ENCODE measurements around the gene VIM.
A peak's percentile ranks its signal among the peaks of the same experiment; 100 is the strongest.

VIM gene

DNA sequence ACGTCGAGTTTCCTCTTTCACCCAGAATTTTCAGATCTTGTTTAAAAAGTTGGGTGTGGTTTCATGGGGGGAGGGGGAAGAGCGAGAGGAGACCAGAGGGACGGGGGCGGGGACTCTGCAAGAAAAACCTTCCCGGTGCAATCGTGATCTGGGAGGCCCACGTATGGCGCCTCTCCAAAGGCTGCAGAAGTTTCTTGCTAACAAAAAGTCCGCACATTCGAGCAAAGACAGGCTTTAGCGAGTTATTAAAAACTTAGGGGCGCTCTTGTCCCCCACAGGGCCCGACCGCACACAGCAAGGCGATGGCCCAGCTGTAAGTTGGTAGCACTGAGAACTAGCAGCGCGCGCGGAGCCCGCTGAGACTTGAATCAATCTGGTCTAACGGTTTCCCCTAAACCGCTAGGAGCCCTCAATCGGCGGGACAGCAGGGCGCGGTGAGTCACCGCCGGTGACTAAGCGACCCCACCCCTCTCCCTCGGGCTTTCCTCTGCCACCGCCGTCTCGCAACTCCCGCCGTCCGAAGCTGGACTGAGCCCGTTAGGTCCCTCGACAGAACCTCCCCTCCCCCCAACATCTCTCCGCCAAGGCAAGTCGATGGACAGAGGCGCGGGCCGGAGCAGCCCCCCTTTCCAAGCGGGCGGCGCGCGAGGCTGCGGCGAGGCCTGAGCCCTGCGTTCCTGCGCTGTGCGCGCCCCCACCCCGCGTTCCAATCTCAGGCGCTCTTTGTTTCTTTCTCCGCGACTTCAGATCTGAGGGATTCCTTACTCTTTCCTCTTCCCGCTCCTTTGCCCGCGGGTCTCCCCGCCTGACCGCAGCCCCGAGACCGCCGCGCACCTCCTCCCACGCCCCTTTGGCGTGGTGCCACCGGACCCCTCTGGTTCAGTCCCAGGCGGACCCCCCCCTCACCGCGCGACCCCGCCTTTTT, at the start of gene VIM:
VIM (plus strand) TSS at position 151 of the 925 bp plus-strand sequence. CDS start 1,182 bp downstream, outside the sequence.
- peak; percentile 98 for DNase-seq (ENCODE audit: low read depth)
- TF ChIP-seq, protein P1, sequence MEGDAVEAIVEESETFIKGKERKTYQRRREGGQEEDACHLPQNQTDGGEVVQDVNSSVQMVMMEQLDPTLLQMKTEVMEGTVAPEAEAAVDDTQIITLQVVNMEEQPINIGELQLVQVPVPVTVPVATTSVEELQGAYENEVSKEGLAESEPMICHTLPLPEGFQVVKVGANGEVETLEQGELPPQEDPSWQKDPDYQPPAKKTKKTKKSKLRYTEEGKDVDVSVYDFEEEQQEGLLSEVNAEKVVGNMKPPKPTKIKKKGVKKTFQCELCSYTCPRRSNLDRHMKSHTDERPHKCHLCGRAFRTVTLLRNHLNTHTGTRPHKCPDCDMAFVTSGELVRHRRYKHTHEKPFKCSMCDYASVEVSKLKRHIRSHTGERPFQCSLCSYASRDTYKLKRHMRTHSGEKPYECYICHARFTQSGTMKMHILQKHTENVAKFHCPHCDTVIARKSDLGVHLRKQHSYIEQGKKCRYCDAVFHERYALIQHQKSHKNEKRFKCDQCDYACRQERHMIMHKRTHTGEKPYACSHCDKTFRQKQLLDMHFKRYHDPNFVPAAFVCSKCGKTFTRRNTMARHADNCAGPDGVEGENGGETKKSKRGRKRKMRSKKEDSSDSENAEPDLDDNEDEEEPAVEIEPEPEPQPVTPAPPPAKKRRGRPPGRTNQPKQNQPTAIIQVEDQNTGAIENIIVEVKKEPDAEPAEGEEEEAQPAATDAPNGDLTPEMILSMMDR (conservative IDR thresholded peaks at IDR 0.05; ENCODE audit: control insufficient read depth, insufficient read depth, low read depth, low read length): peak; percentile 11
- peak within 1 kb of the TSS; percentile 97 for H3K4me3 ChIP-seq (ENCODE audit: control insufficient read depth, low read depth, low read length)

GRCh38 chr10:17179002-17179401, 49.0 kb upstream of the VIM start:
- no peak overlapping the region for H3K4me3 ChIP-seq (ENCODE audit: control insufficient read depth, low read depth, low read length)
- peak; percentile 46 for DNase-seq (ENCODE audit: low read depth)
- TF ChIP-seq, protein P1 (conservative IDR thresholded peaks at IDR 0.05; ENCODE audit: control insufficient read depth, insufficient read depth, low read depth, low read length): no peak

DNA sequence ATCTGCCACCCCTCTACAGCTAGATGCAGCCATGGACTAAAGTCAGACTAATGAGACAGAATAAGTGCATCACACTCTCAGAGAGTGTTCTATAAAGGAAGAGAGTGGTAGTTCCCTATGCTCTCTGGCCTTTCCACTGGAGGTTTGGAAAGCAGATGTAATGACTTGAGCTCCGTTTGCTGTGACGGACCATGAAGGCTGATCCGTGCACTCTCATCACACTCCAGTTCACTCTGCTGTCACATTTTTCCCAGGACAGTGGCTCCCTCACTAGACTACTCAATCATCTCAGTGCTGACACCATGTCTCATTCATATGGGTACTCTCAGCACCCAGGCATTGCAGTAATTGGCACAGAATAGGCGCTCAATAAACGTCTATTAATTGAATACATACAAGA, 46.9 kb upstream of the VIM start:
- H3K4me3 ChIP-seq (ENCODE audit: control insufficient read depth, low read depth, low read length): no peak overlapping the region
- DNase-seq (ENCODE audit: low read depth): no peak
- TF ChIP-seq, protein P1 (conservative IDR thresholded peaks at IDR 0.05; ENCODE audit: control insufficient read depth, insufficient read depth, low read depth, low read length): no peak

DNA sequence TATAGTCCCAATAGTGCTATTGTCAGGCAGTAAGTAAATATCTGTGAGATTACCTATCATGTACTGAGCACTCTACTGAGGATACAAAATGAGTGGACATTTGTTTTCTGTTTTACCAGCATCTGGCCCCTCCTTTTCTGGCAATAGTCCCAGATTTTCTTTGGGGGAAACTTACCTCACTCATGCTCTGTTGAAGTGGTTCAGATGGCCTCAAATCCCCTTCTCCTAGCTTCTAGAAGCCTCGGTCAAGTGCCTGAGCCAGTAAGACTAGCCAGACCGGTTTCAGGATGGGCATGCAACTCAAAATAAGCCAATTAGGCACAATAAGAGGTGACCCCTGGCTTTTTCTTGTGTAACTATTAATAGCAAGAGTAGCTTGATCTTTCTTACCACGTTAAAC, 46.3 kb upstream of the VIM start:
- no peak for DNase-seq (ENCODE audit: low read depth)
- H3K4me3 ChIP-seq (ENCODE audit: control insufficient read depth, low read depth, low read length): no peak overlapping the region
- TF ChIP-seq, protein P1 (conservative IDR thresholded peaks at IDR 0.05; ENCODE audit: control insufficient read depth, insufficient read depth, low read depth, low read length): no peak

DNA sequence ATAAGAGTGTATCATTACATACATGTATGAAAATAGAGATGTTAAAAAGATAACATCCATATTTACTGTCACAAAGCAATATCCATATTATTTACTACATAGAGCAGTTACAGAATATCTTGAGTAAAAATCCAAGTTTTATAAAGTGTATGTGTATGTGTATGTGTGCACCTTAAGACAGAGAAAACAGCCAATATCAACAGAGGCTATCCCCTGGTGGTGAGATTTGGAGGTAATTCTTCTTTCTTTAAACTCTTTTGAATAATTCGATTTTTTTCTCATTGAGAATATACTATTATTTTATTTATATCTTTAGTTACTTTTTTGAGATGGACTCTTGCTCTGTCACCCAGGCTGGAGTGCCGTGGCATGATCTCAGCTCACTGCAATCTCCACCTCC, 44.9 kb upstream of the VIM start:
- no peak overlapping the region for H3K4me3 ChIP-seq (ENCODE audit: control insufficient read depth, low read depth, low read length)
- TF ChIP-seq, protein P1 (conservative IDR thresholded peaks at IDR 0.05; ENCODE audit: control insufficient read depth, insufficient read depth, low read depth, low read length): peak; percentile 37
- DNase-seq (ENCODE audit: low read depth): no peak

DNA sequence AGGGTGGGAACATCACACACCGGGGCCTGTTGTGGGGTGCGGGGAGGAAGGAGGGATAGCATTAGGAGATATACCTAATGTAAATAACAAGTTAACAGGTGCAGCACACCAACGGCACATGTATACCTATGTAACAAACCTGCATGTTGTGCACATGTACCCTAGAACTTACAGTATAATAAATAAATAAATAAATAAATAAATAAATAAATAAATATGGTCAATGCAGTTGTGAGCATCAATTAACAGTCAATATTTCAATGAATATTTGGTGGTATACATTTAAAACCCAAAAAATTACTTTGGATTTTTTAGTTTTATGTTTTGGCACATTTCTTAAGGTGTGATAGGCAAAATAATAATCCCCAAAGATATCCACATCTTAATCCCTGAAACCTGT, 42.2 kb upstream of the VIM start:
- TF ChIP-seq, protein P1 (conservative IDR thresholded peaks at IDR 0.05; ENCODE audit: control insufficient read depth, insufficient read depth, low read depth, low read length): no peak
- DNase-seq (ENCODE audit: low read depth): no peak
- no peak overlapping the region for H3K4me3 ChIP-seq (ENCODE audit: control insufficient read depth, low read depth, low read length)

Data from fibroblast of mammary gland (primary cell).